OCI-LY7 (cell line): ENCODE data around the gene JAML.

Experiments
- EZH2phosphoT487 ChIP-seq: fragments of 200-600 bp; sonication (generic); IDR thresholded peaks from 2 replicates; pipeline ENCODE4 v1.6.1; 2018; ENCODE audit warnings: low read depth, borderline replicate concordance, mild to moderate bottlenecking, mixed run types, antibody characterized with exemption, low read length, moderate library complexity, mixed read lengths
- TF ChIP-seq, protein P1 (sequence below): fragments of 200-600 bp; sonication (generic); conservative IDR thresholded peaks from 2 replicates; pipeline ENCODE4 v1.5.1; 2014; ENCODE audit warnings: mild to moderate bottlenecking, antibody characterized with exemption, low read length, moderate library complexity, mixed read lengths

DNA sequence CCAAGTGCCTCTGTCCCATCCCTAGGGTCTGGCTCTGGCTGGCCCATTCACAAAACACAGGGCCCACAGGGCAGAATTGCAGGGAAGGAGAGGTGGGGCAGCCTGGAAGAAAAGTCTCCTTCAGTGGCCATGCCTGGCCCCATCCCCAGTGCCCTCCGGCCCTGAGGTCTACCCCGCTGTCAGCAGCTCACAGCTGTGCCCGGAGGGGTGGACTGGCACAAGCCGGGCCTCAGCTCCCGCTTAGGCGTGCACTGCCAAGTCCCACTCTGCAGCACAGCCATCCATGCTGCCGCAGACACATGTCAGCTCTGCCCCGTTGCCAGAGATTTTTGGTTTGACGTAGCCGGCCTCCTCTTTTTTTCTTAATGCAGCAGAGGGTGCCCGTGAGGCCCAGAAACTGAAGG lies 44.5 kb downstream of the JAML start:
- TF ChIP-seq, protein P1, sequence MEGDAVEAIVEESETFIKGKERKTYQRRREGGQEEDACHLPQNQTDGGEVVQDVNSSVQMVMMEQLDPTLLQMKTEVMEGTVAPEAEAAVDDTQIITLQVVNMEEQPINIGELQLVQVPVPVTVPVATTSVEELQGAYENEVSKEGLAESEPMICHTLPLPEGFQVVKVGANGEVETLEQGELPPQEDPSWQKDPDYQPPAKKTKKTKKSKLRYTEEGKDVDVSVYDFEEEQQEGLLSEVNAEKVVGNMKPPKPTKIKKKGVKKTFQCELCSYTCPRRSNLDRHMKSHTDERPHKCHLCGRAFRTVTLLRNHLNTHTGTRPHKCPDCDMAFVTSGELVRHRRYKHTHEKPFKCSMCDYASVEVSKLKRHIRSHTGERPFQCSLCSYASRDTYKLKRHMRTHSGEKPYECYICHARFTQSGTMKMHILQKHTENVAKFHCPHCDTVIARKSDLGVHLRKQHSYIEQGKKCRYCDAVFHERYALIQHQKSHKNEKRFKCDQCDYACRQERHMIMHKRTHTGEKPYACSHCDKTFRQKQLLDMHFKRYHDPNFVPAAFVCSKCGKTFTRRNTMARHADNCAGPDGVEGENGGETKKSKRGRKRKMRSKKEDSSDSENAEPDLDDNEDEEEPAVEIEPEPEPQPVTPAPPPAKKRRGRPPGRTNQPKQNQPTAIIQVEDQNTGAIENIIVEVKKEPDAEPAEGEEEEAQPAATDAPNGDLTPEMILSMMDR = peak; percentile 46
- TF ChIP-seq EZH2phosphoT487 = no peak
